HepG2 (cell line): ENCODE data around the gene UTP11. TPM values are rescaled to one million over a fixed set of nuclear protein-coding genes. Genes with fewer than 3 reads are reported as not detected.

ENCODE experiments used
- ATAC-seq: fragments of 200-7000 bp; cut with Tn5 transposase; 3 replicates; pipeline ENCODE4 v1.9.1; 2020; ENCODE audit warnings: mild to moderate bottlenecking, moderate library complexity
- BruUV-seq: library from RNA; stranded (reverse); fragments of 400-500 nt; replicated peaks from 2 replicates; lab custom pipeline; 2021; lab: Mats Ljungman, UMichigan
- CTCF ChIA-PET: fragments of 300-600 bp; formaldehyde crosslinking; extraction: SDS; loops from one replicate; lab custom pipeline; 2021; ENCODE audit warnings: low total read pairs, inconsistent platforms, low intra/inter-chr PET ratio; lab: Yijun Ruan, JAX
- POLR2A ChIA-PET: fragments of 350-600 bp; sonication (Branson Sonifier 250); formaldehyde crosslinking; loops from one replicate; lab custom pipeline; 2020; ENCODE audit warnings: antibody characterized with exemption, inconsistent platforms; lab: Yijun Ruan, JAX
- DNase-seq: peaks from one replicate; pipeline ENCODE4 v3.0.0-alpha.2; 2015; ENCODE audit warnings: low spot score
- FAIRE-seq: peaks from 3 replicates; lab custom pipeline; 2011; peaks lifted over from hg19 to GRCh38; lab: Jason Lieb, UNC
- H2AFZ ChIP-seq: one replicate; pipeline ENCODE4 v1.6.1; 2011; ENCODE audit warnings: low read length, inconsistent platforms
- H3K27ac ChIP-seq: fragments of 300-600 bp; 3 replicates; pipeline ENCODE4 v1.8.0; 2011; ENCODE audit warnings: mixed run types, mild to moderate bottlenecking, mixed read lengths, low read length, inconsistent platforms; ENCODE audit not compliant: insufficient read depth; ENCODE audit errors: extremely low read length
- H3K27me3 ChIP-seq, 2 experiments: fragments of 200-600 bp in 1 of 2; 2 replicates in 1 of 2; 3 replicates in 1 of 2; pipeline versions ENCODE4 v1.6.0 to v1.8.0; 2011; ENCODE audit warnings: low read length in 2 of 2, mild to moderate bottlenecking in 2 of 2, moderate library complexity in 2 of 2, inconsistent platforms in 1 of 2; ENCODE audit not compliant: insufficient read depth in 2 of 2, control insufficient read depth in 1 of 2
- H3K36me3 ChIP-seq, 2 experiments: fragments of 200-600 bp in 1 of 2; replicated peaks in 1 of 2; 2 replicates in 1 of 2; 3 replicates in 1 of 2; pipeline versions ENCODE4 v1.5.1 to v1.8.0; 2011; ENCODE audit warnings: low read length in 2 of 2, inconsistent platforms in 1 of 2; ENCODE audit not compliant: insufficient read depth in 2 of 2, control insufficient read depth in 1 of 2
- H3K4me1 ChIP-seq: 2 replicates; pipeline ENCODE4 v1.5.1; 2012; ENCODE audit warnings: low read length, inconsistent platforms; ENCODE audit not compliant: insufficient read depth
- H3K4me2 ChIP-seq: 2 replicates; pipeline ENCODE4 v1.6.0; 2011; ENCODE audit warnings: low read depth, low read length, inconsistent platforms
- H3K4me3 ChIP-seq, 3 experiments: fragments of 200-600 bp in 1 of 3; sonication (generic), shearing (Covaris generic) in 1 of 3; replicated peaks in 1 of 3; 2 replicates each; pipeline ENCODE4 v1.5.1; 2011 to 2016; ENCODE audit warnings: low read length in 3 of 3, inconsistent platforms in 2 of 3, low read depth in 2 of 3, mild to moderate bottlenecking in 2 of 3, control low read depth in 1 of 3, mixed read lengths in 1 of 3; ENCODE audit not compliant: insufficient read depth in 1 of 3
- H3K79me2 ChIP-seq: one replicate; pipeline ENCODE4 v1.6.1; 2011; ENCODE audit warnings: low read length, inconsistent platforms; ENCODE audit not compliant: insufficient read depth
- H3K9ac ChIP-seq: 2 replicates; pipeline ENCODE4 v1.6.0; 2011; ENCODE audit warnings: mild to moderate bottlenecking, low read depth, low read length, inconsistent platforms; ENCODE audit not compliant: insufficient read depth
- H3K9me3 ChIP-seq: 2 replicates; pipeline ENCODE4 v1.5.1; 2012; ENCODE audit warnings: mild to moderate bottlenecking, low read length
- H4K20me1 ChIP-seq: 2 replicates; pipeline ENCODE4 v1.6.0; 2011; ENCODE audit warnings: inconsistent platforms, mild to moderate bottlenecking, low read length, moderate library complexity; ENCODE audit not compliant: insufficient read depth
- AGO2 ChIP-seq: fragments of 200-400 bp; formaldehyde crosslinking; optimal IDR thresholded peaks from 2 replicates; pipeline ENCODE3; 2017; ENCODE audit warnings: mild to moderate bottlenecking, low read depth, low read length, moderate library complexity
- ARID2 ChIP-seq: sonication (generic); formaldehyde crosslinking; IDR thresholded peaks from 2 replicates; pipeline ENCODE4 v1.8.1; 2022; ENCODE audit warnings: mild to moderate bottlenecking, missing genetic modification reagents, borderline replicate concordance
- ATAD3A ChIP-seq: sonication (generic); formaldehyde crosslinking; IDR thresholded peaks from 2 replicates; pipeline ENCODE4 v1.4.0; 2020; ENCODE audit warnings: missing genetic modification reagents
- CEBPB ChIP-seq: IDR thresholded peaks from 2 replicates; pipeline ENCODE4 v1.6.1; 2011; ENCODE audit warnings: low read depth, low read length, improper control_type of control experiment, borderline replicate concordance
- GLI4 ChIP-seq: sonication (generic); formaldehyde crosslinking; IDR thresholded peaks from 2 replicates; pipeline ENCODE4 v1.5.1; 2020; ENCODE audit warnings: missing genetic modification reagents, mild to moderate bottlenecking, moderate library complexity, borderline replicate concordance
- HDAC6 ChIP-seq: fragments of 200-600 bp; sonication (generic); IDR thresholded peaks from 2 replicates; pipeline ENCODE4 v1.7.0; 2017; ENCODE audit warnings: mild to moderate bottlenecking, antibody characterized with exemption, low read length, low read depth
- POLR2G ChIP-seq: fragments of 200-400 bp; formaldehyde crosslinking; IDR thresholded peaks from 2 replicates; pipeline ENCODE4 v1.6.1; 2018; ENCODE audit warnings: mild to moderate bottlenecking, low read depth, low read length, moderate library complexity
- SATB2 ChIP-seq: sonication (generic); formaldehyde crosslinking; IDR thresholded peaks from 2 replicates; pipeline ENCODE4 v1.5.0; 2020; ENCODE audit warnings: missing genetic modification reagents
- TAF15 ChIP-seq: fragments of 200-400 bp; formaldehyde crosslinking; IDR thresholded peaks from one replicate; pipeline ENCODE4 v1.6.1; 2018; ENCODE audit warnings: mild to moderate bottlenecking, low read depth, low read length; ENCODE audit not compliant: poor library complexity, severe bottlenecking
- TBL1XR1 ChIP-seq: fragments of 150-350 bp; IDR thresholded peaks from 2 replicates; pipeline ENCODE4 v1.6.1; 2014; ENCODE audit warnings: borderline replicate concordance, low read length; ENCODE audit not compliant: partially characterized antibody
- TEAD3 ChIP-seq: optimal IDR thresholded peaks from 2 replicates; pipeline ENCODE3; 2016; ENCODE audit warnings: borderline replicate concordance
- ZFP41 ChIP-seq: sonication (generic); formaldehyde crosslinking; IDR thresholded peaks from 2 replicates; pipeline ENCODE4 v1.4.0; 2020; ENCODE audit warnings: mild to moderate bottlenecking, missing genetic modification reagents, borderline replicate concordance
- ZNF335 ChIP-seq: sonication (generic); formaldehyde crosslinking; IDR thresholded peaks from 2 replicates; pipeline ENCODE4 v1.4.0; 2020; ENCODE audit warnings: missing genetic modification reagents
- ZNF33A ChIP-seq: sonication (generic); formaldehyde crosslinking; IDR thresholded peaks from 2 replicates; pipeline ENCODE4 v1.5.1; 2020; ENCODE audit warnings: missing genetic modification reagents, mild to moderate bottlenecking, moderate library complexity, borderline replicate concordance
- ZNF460 ChIP-seq: sonication (generic); formaldehyde crosslinking; IDR thresholded peaks from 2 replicates; pipeline ENCODE4 v1.5.1; 2020; ENCODE audit warnings: missing genetic modification reagents, mild to moderate bottlenecking, borderline replicate concordance
- ZNF530 ChIP-seq: sonication (generic); formaldehyde crosslinking; IDR thresholded peaks from 2 replicates; pipeline ENCODE4 v1.5.0; 2020; ENCODE audit warnings: low read depth, mild to moderate bottlenecking, missing genetic modification reagents
- ZNF569 ChIP-seq: sonication (generic); formaldehyde crosslinking; IDR thresholded peaks from 2 replicates; pipeline ENCODE4 v1.5.0; 2020; ENCODE audit warnings: mild to moderate bottlenecking, missing genetic modification reagents, moderate library complexity, borderline replicate concordance
- ZSCAN22 ChIP-seq: sonication (generic); formaldehyde crosslinking; IDR thresholded peaks from 2 replicates; pipeline ENCODE4 v1.4.0; 2020; ENCODE audit warnings: mild to moderate bottlenecking, missing genetic modification reagents
- WGBS: methylation state at CpG from one replicate; pipeline ENCODE4 v1.1.6; 2017; ENCODE audit warnings: low lambda C conversion rate; 5-methylcytosine and 5-hydroxymethylcytosine counted together
- in situ Hi-C: cut with HindIII; loops from 2 replicates; pipeline ENCODE4 v1.10.0; 2017; ENCODE audit warnings: low pct_unique_long_range_greater_than_20kb; ENCODE audit not compliant: extremely low pct_ligation_motif_present
- intact Hi-C: fragments of 100-400 bp; cut with micrococcal nuclease; formaldehyde crosslinking; loops from one replicate; pipeline ENCODE4 v1.10.0; 2022; ENCODE audit not compliant: unreplicated experiment
- polyA plus RNA-seq, 8 experiments: library from polyadenylated mRNA; depleted of rRNA in 3 of 8; stranded (reverse) in 7 of 8; unstranded in 1 of 8; fragments of >200 nt; fragmentation: Illumina TruSeq in 4 of 8; extraction: Trizol in 4 of 8; gene quantifications; 2 replicates each; pipeline versions ENCODE4 v1.2.1 to v1.2.3, GENCODE V29; 2011 to 2016; ENCODE audit warnings: low read depth in 4 of 8, missing spikeins in 1 of 8, mixed read lengths in 1 of 8; ENCODE audit not compliant: insufficient read depth in 1 of 8
- total RNA-seq, 5 experiments: library from RNA; depleted of rRNA; stranded (reverse); fragments of >200 nt; fragmentation: Illumina TruSeq; extraction: Trizol; gene quantifications; 2 replicates each; pipeline ENCODE4 v1.2.3, GENCODE V29; 2016; ENCODE audit warnings: low read depth in 1 of 5
- TF ChIP-seq, protein P1 (sequence below): sonication (generic); formaldehyde crosslinking; IDR thresholded peaks from 2 replicates; pipeline ENCODE4 v1.5.1; 2020; ENCODE audit warnings: mild to moderate bottlenecking, missing genetic modification reagents, moderate library complexity

Gene UTP11
- total and polyA plus RNA-seq, 2 of the 13 experiments (the other 11 are each of a cell fraction or from before 2014, with no cell fraction given), result 13.5 to 44.8 TPM

DNA sequence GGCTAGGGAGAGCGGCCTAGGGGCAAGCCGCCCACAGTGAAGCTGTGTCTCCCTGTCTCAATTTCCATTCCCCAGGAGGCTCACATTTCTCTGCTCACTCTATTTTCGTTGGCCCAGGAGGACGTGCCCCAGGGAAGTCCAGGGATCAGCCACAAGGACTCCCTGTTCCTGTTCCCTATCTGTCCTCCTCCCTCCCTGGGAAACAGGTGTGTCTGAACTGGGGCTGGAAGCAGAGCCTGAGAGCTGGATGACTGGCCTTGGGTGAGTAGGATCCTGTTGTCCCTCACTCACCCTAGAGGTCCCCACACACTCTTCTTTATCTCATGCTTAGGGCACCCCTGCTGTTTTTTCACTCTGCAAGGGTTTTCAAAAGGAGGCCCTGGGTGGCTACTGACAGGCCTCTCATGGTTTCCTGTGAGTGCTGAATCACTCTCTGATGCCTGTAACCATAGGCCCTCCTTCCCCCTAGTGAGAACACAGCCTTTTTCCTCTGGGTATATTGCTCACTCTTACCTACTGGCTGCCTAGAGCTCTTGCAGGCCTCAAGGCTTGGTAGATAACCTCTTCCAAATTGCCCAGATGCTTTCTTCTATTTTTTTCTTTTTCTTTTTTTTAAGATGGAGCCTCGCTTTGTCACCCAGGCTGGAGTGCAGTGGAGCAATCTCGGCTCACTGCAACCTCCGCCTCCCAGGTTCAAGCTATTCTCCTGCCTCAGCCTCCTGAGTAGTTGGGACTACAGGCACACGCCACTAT is 3.3 kb upstream of the UTP11 start (continued):
- TF ChIP-seq, protein P1, sequence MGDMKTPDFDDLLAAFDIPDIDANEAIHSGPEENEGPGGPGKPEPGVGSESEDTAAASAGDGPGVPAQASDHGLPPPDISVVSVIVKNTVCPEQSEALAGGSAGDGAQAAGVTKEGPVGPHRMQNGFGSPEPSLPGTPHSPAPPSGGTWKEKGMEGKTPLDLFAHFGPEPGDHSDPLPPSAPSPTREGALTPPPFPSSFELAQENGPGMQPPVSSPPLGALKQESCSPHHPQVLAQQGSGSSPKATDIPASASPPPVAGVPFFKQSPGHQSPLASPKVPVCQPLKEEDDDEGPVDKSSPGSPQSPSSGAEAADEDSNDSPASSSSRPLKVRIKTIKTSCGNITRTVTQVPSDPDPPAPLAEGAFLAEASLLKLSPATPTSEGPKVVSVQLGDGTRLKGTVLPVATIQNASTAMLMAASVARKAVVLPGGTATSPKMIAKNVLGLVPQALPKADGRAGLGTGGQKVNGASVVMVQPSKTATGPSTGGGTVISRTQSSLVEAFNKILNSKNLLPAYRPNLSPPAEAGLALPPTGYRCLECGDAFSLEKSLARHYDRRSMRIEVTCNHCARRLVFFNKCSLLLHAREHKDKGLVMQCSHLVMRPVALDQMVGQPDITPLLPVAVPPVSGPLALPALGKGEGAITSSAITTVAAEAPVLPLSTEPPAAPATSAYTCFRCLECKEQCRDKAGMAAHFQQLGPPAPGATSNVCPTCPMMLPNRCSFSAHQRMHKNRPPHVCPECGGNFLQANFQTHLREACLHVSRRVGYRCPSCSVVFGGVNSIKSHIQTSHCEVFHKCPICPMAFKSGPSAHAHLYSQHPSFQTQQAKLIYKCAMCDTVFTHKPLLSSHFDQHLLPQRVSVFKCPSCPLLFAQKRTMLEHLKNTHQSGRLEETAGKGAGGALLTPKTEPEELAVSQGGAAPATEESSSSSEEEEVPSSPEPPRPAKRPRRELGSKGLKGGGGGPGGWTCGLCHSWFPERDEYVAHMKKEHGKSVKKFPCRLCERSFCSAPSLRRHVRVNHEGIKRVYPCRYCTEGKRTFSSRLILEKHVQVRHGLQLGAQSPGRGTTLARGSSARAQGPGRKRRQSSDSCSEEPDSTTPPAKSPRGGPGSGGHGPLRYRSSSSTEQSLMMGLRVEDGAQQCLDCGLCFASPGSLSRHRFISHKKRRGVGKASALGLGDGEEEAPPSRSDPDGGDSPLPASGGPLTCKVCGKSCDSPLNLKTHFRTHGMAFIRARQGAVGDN, result peak; percentile 36; the same call in 1 of the 2 replicates

DNA sequence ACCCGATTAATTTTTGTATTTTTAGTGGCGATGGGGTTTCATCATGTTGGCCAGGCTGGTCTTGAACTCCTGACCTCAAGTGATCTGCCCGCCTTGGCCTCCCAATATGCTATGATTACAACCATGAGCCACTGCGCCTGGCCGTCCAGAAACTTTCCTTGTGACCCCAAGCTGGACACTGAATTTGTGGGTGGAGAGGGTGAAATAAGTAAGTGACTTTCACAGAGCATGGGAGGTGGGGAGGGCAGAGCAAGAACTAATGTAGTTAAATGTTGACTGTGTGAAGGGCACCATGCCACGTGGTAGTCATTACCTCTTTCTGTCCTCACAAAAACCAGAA is 2.7 kb upstream of the UTP11 start:
- BruUV-seq, result no TSS peak
- no peak for FAIRE-seq
- TF ChIP-seq ZFP41 (CRISPR knock-in tag) (no peak), ZNF335 (CRISPR knock-in tag) (no peak), ZNF530 (CRISPR knock-in tag) (no peak), ARID2 (CRISPR knock-in tag) (no peak), TBL1XR1 (no peak), POLR2G (no peak), ZNF460 (CRISPR knock-in tag) (no peak), CEBPB (no peak), ATAD3A (CRISPR knock-in tag) (no peak), ZNF33A (CRISPR knock-in tag) (no peak), TAF15 (no peak), TEAD3 (CRISPR knock-in tag) (no peak), AGO2 (no peak), ZSCAN22 (CRISPR knock-in tag) (no peak), SATB2 (no peak), GLI4 (CRISPR knock-in tag) (no peak), ZNF569 (no peak), HDAC6 (no peak)

More for the DNA sequence above, 2.7 kb upstream of the UTP11 start:
- H3K9ac ChIP-seq, result no peak overlapping the region
- H4K20me1 ChIP-seq, result no peaks in the 10 kb centered on the region
- ATAC-seq (no peak), DNase-seq (no peak)
- H3K27ac ChIP-seq, result no peak overlapping the region
- H3K4me2 ChIP-seq, result no peak overlapping the region
- WGBS, result 91% methylated on average over 6 of the region's 6 CpGs
- no peaks in the 10 kb centered on the region; a peak in 1 of 5 replicates for H3K27me3 ChIP-seq
- H3K4me3 ChIP-seq, result no peak overlapping the region
- ChIA-PET POLR2A (interaction anchor here (1.7 to 5.1 kb wide), 3 partner anchors 9 to 20 kb away, joined by 4 to 48 read pairs (median 13); partner anchors contain the start of gene SF3A3), CTCF (no interaction called here)
- H3K4me1 ChIP-seq, result peaks cover 54% of the 10 kb centered on the region
- no peaks in the 10 kb centered on the region for H3K36me3 ChIP-seq
- in situ Hi-C loops, result no loop called here
- peaks cover 19% of the 10 kb centered on the region for H3K79me2 ChIP-seq
- H2AFZ ChIP-seq, result no peak overlapping the region
- no peaks in the 10 kb centered on the region for H3K9me3 ChIP-seq
- intact Hi-C loops, result no loop called here
